Measurements from ENCODE around the gene SNRNP48. TPM values are rescaled to one million over a fixed set of nuclear protein-coding genes. Genes with fewer than 3 reads are reported as not detected.

The SNRNP48 gene
- polyA plus RNA-seq, 2 of the 4 experiments (the other 2 are of a cell fraction), result 13.7 to 13.9 TPM

DNA sequence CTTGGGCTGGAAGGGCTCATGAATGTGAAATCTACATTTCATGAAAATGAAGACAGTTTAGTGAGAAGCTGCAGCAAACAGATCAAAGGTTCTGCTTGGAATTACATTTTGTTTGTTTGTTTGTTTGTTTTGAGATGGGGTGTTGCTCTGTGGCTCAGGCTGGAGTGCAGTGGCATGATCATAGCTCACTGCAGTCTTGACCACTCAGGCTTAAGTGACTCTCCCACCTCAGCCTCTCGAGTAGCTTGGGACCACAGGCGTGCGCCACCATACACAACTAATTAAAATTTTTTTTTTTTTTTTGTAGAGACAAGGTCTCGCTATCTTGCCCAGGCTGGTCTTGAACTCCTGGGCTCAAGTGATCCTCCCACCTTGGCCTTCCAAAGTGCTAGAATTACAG lies 42.7 kb upstream of the SNRNP48 start:
- DNase-seq (ENCODE audit: low read depth in 1 of 2, low spot score in 1 of 2) (no peak), FAIRE-seq (no peak), ATAC-seq (no peak)
- TF ChIP-seq ZSCAN20 (CRISPR knock-in tag; IDR thresholded peaks at IDR 0.05) (no peak), TFCP2L1 (CRISPR knock-in tag; IDR thresholded peaks at IDR 0.05) (no peak), GATA3 (IDR thresholded peaks at IDR 0.05; ENCODE audit: borderline replicate concordance) (no peak), HDAC2 (IDR thresholded peaks at IDR 0.05) (no peak), NFE2L2 (conservative IDR thresholded peaks at IDR 0.05; ENCODE audit: low read length) (no peak), HOXB13 (CRISPR knock-in tag; IDR thresholded peaks at IDR 0.05; ENCODE audit: low read depth) (no peak), SMC3 (IDR thresholded peaks at IDR 0.05) (no peak), CEBPB (IDR thresholded peaks at IDR 0.05) (no peak), TP53 (CRISPR knock-in tag; IDR thresholded peaks at IDR 0.05) (no peak)
- TF ChIP-seq, protein P1, sequence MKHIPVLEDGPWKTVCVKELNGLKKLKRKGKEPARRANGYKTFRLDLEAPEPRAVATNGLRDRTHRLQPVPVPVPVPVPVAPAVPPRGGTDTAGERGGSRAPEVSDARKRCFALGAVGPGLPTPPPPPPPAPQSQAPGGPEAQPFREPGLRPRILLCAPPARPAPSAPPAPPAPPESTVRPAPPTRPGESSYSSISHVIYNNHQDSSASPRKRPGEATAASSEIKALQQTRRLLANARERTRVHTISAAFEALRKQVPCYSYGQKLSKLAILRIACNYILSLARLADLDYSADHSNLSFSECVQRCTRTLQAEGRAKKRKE (CRISPR knock-in tag; IDR thresholded peaks at IDR 0.05; ENCODE audit: low read depth), result no peak
- WGBS (ENCODE audit: missing lambda C conversion rate), result 98% methylated on average over 4 of the region's 4 CpGs
- Histone ChIP-seq H3K9me3 (no peaks in the 10 kb centered on the region), H3K4me1 (peaks cover 53% of the 10 kb centered on the region), H3K4me3 (no peak overlapping the region), H3K27ac (no peak overlapping the region), H3K4me2 (no peak overlapping the region)
- ChIA-PET CTCF (interaction anchor here (0.6 to 1.8 kb wide), 3 partner anchors 10 to 271 kb away, joined by 3 to 4 read pairs (median 4); no protein-coding TSS in a partner anchor), POLR2A (no interaction called here)

DNA sequence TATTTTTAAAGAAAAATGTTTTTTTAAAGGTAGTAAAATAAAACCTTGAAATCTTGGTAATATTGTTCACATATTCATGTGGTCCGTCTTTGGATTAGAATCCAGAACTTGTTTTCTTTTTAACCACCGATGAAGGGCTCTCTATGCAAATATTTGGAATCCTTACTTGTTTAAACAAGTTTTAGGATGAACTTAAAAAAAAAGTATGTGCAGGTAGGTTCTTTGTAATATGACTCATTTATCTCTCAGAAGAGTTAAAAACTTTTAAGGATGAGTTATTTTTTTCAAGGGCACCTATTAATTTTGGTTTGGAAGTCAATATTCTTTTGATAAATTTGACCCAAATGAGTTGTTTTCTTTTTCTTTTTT lies 39.6 kb upstream of the SNRNP48 start:
- no peak for ATAC-seq
- CTCF ChIA-PET, result interaction anchor here (0.6 kb wide), 1 partner anchor 126 kb away, joined by 3 read pairs; no protein-coding TSS in a partner anchor
- no peak overlapping the region; a peak in 1 of 6 replicates for H3K27ac ChIP-seq
- 22% methylated on average over 2 of the region's 2 CpGs for WGBS (ENCODE audit: missing lambda C conversion rate)
- DNase-seq (ENCODE audit: low read depth in 1 of 2, low spot score in 1 of 2), result no peak
- peaks cover 40% of the 10 kb centered on the region for H3K4me1 ChIP-seq
- no peak overlapping the region for H3K4me3 ChIP-seq
- H3K4me2 ChIP-seq, result peak overlapping the region; percentile 13; the same call in 2 of the 3 replicates
- H3K9me3 ChIP-seq, result no peaks in the 10 kb centered on the region
- TF ChIP-seq MYC (IDR thresholded peaks at IDR 0.05; ENCODE audit: borderline replicate concordance, low read length), result no peak
- no peak for TF ChIP-seq FOSB (CRISPR knock-in tag; IDR thresholded peaks at IDR 0.05)
- no peak for TF ChIP-seq ZNF302 (CRISPR knock-in tag; IDR thresholded peaks at IDR 0.05)
- TF ChIP-seq RCOR1 (IDR thresholded peaks at IDR 0.05; ENCODE audit: low read depth, low read length), result no peak
- TF ChIP-seq SREBF2 (IDR thresholded peaks at IDR 0.05), result no peak
- TF ChIP-seq, protein P2, sequence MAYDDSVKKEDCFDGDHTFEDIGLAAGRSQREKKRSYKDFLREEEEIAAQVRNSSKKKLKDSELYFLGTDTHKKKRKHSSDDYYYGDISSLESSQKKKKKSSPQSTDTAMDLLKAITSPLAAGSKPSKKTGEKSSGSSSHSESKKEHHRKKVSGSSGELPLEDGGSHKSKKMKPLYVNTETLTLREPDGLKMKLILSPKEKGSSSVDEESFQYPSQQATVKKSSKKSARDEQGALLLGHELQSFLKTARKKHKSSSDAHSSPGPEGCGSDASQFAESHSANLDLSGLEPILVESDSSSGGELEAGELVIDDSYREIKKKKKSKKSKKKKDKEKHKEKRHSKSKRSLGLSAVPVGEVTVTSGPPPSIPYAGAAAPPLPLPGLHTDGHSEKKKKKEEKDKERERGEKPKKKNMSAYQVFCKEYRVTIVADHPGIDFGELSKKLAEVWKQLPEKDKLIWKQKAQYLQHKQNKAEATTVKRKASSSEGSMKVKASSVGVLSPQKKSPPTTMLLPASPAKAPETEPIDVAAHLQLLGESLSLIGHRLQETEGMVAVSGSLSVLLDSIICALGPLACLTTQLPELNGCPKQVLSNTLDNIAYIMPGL (CRISPR knock-in tag; IDR thresholded peaks at IDR 0.05; ENCODE audit: borderline replicate concordance), result no peak
- no peak for TF ChIP-seq HDAC2 (IDR thresholded peaks at IDR 0.05)
- no peak for TF ChIP-seq TFCP2L1 (CRISPR knock-in tag; IDR thresholded peaks at IDR 0.05)
- TF ChIP-seq MAFK (IDR thresholded peaks at IDR 0.05; ENCODE audit: partially characterized antibody), result no peak
- TF ChIP-seq, protein P3, sequence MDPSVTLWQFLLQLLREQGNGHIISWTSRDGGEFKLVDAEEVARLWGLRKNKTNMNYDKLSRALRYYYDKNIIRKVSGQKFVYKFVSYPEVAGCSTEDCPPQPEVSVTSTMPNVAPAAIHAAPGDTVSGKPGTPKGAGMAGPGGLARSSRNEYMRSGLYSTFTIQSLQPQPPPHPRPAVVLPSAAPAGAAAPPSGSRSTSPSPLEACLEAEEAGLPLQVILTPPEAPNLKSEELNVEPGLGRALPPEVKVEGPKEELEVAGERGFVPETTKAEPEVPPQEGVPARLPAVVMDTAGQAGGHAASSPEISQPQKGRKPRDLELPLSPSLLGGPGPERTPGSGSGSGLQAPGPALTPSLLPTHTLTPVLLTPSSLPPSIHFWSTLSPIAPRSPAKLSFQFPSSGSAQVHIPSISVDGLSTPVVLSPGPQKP (IDR thresholded peaks at IDR 0.05; ENCODE audit: low read depth, low read length), result no peak
- TF ChIP-seq, protein P4, sequence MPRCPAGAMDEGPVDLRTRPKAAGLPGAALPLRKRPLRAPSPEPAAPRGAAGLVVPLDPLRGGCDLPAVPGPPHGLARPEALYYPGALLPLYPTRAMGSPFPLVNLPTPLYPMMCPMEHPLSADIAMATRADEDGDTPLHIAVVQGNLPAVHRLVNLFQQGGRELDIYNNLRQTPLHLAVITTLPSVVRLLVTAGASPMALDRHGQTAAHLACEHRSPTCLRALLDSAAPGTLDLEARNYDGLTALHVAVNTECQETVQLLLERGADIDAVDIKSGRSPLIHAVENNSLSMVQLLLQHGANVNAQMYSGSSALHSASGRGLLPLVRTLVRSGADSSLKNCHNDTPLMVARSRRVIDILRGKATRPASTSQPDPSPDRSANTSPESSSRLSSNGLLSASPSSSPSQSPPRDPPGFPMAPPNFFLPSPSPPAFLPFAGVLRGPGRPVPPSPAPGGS (IDR thresholded peaks at IDR 0.05), result no peak
- TF ChIP-seq HEYL (CRISPR knock-in tag; IDR thresholded peaks at IDR 0.05), result no peak
- TF ChIP-seq EP300 (IDR thresholded peaks at IDR 0.05), result no peak
- TF ChIP-seq NPAS2 (CRISPR knock-in tag; IDR thresholded peaks at IDR 0.05; ENCODE audit: borderline replicate concordance), result no peak
- no peak for TF ChIP-seq CBX8 (IDR thresholded peaks at IDR 0.05)
- POLR2A ChIA-PET, result no interaction called here
- no peak for FAIRE-seq
